SK-N-MC (cell line): ENCODE measurements around the gene NRTN.
"Not testable (repeated sequence)": the region's sequence is repeated elsewhere in the genome, so short reads cannot be mapped to it uniquely, and the experiment has no call there.

Source experiments
- DNase-seq: peaks from one replicate; pipeline ENCODE4 v3.0.0-alpha.2; 2011; ENCODE audit warnings: low read depth, low spot score
- H3K27ac ChIP-seq: fragments of 200-600 bp; sonication (generic); 2 replicates; pipeline ENCODE4 v1.5.1; 2016; ENCODE audit warnings: mixed run types
- H3K36me3 ChIP-seq: fragments of 200-600 bp; sonication (generic); 2 replicates; pipeline ENCODE4 v1.6.1; 2017; ENCODE audit warnings: antibody characterized with exemption, low read length, mixed read lengths; ENCODE audit not compliant: insufficient read depth
- H3K4me3 ChIP-seq: fragments of 200-600 bp; sonication (generic); 2 replicates; pipeline ENCODE4 v1.5.1; 2016
- H3K9ac ChIP-seq: fragments of 200-600 bp; sonication (generic); 2 replicates; pipeline ENCODE4 v1.8.0; 2017; ENCODE audit warnings: mixed run types, mixed read lengths; ENCODE audit not compliant: insufficient read length
- H3K9me3 ChIP-seq: fragments of 200-600 bp; sonication (generic); 2 replicates; pipeline ENCODE4 v1.6.1; 2017; ENCODE audit warnings: low read depth, mild to moderate bottlenecking, antibody characterized with exemption, low read length, moderate library complexity, mixed read lengths
- EZH2 ChIP-seq: fragments of 200-600 bp; sonication (generic); IDR thresholded peaks from one replicate; pipeline ENCODE4 v1.6.1; 2017; ENCODE audit warnings: antibody characterized with exemption
- FOXP2 ChIP-seq: optimal IDR thresholded peaks from 2 replicates; pipeline ENCODE3; 2011; ENCODE audit warnings: mild to moderate bottlenecking, moderate library complexity; ENCODE audit not compliant: insufficient read depth; ENCODE audit errors: extremely low read length, control extremely low read depth
- POLR2AphosphoS5 ChIP-seq: IDR thresholded peaks from 2 replicates; pipeline ENCODE4 v1.6.1; 2012; ENCODE audit warnings: mild to moderate bottlenecking, low read depth, low read length, borderline replicate concordance

NRTN gene

DNA sequence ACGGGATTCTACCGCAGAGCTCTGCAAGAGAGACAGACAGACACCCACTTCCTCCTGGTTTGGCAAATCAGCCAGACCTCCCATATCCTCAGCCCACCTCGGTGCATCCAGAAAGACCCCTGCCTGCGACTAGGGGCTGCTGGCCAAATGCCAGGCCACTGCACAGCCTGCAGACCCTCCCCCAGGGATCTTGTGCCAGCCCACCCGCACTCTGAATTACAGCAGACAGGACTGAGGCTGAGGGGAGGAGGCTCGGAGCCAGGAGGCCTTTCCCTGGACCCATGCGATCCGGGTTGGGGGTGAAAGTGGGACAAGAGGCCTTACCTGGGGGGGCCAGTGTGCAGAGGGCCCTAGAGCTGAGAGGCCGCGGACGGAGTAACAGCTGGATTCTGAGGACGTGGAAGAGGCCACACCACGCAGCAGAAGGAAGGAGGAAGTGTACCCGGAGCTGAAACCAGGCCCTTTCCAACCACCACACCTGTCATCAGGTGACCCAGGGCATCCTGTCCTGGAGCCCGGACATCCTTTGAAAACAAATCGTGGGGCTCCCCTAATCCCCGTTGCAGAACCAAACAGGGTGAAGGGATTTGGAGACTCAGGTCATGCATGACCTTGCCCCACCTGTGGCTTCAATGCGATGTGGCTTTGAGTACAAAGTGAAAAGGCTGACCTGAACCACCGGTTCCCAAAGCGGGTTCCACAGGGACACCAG is 33.6 kb downstream of the NRTN start:
- H3K9ac ChIP-seq = no peak overlapping the region
- no peak for DNase-seq
- H3K36me3 ChIP-seq = no peaks in the 10 kb centered on the region

DNA sequence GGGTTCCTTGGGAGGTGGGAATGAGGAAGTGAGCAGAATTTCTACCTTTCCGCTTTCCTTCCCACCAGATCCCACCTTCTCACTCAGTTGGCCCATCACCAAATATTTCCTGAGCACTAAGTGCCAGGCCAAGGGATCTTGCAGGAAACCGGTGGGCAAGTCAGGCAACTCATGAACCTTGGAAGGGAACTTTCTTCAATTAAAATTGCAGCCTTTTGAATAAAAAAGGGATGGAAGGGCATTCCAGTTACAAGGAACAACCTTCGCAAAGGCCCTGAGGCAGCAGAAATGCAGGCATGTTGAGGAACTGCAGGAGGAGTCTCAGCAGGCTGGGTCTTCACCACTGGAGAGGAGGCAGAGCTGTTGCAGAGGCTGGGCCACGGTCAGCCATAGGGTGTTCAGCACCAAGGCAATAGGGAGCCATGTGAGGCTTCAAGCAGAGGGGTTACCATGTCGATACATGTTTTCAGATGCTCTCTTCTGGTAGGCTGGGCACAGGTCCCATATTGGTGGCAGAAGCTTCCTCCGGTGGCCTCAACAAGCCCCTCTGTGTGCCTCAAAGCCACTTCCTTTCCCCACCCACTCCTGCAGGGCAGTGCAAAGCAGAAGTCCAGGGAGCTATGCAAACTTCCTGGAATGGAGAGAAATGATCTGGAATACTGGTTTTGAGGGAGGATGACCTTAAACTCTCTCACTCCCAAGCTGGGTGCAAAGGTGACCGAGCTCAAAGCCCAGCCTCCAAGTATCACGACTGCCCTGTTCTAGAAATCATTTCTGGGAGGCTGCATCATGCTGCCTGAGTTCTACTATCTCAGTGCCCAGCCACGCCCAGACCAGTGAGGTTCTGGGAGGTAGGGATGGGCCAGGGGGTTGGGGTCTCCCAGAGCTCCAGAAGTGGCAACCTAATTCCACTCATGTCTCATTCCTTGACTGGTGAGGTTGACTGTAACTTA is 34.5 kb downstream of the NRTN start, which contains the start of gene FUT6:
Gene FUT6, minus strand, starts transcription at position 638 of the 953 bp plus-strand sequence. CDS start 7,135 bp downstream, outside the sequence.
- no peak for TF ChIP-seq FOXP2
- Histone ChIP-seq H3K9ac (no peak within 1 kb of the TSS), H3K4me3 (no peak within 1 kb of the TSS), H3K36me3 (no peaks in the 10 kb centered on the region), H3K27ac (no peak within 1 kb of the TSS), H3K9me3 (no peaks in the 10 kb centered on the region)
- no peak for DNase-seq

More for the DNA sequence above, 33.6 kb downstream of the NRTN start:
- Histone ChIP-seq H3K9me3 (no peaks in the 10 kb centered on the region), H3K4me3 (no peak overlapping the region), H3K27ac (no peak overlapping the region)
- no peak for TF ChIP-seq POLR2AphosphoS5
- TF ChIP-seq FOXP2 = no peak
- TF ChIP-seq EZH2 = no peak

DNA sequence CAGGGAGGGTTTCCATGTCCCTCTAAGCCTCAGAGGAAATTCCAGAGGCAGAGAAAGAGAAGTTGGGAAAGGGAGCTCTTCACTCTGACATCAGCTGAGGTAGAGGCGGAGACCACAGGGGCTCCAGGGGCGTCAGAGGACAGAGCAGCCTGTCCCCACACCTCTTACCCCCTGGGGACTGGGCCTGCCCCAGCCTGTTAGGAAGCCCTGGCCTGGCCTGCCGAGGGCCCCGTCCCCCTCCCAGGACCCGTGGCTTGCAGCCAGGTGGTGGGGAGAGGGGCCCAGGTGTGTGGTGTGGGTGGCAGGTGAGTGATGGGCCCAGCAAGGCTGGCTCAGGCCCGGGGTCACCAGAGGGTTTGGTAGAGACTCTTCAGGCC is 36.9 kb downstream of the NRTN start:
- H3K9ac ChIP-seq, H3K4me3 ChIP-seq, H3K9me3 ChIP-seq, H3K36me3 ChIP-seq, DNase-seq, H3K27ac ChIP-seq: not testable (repeated sequence)

DNA sequence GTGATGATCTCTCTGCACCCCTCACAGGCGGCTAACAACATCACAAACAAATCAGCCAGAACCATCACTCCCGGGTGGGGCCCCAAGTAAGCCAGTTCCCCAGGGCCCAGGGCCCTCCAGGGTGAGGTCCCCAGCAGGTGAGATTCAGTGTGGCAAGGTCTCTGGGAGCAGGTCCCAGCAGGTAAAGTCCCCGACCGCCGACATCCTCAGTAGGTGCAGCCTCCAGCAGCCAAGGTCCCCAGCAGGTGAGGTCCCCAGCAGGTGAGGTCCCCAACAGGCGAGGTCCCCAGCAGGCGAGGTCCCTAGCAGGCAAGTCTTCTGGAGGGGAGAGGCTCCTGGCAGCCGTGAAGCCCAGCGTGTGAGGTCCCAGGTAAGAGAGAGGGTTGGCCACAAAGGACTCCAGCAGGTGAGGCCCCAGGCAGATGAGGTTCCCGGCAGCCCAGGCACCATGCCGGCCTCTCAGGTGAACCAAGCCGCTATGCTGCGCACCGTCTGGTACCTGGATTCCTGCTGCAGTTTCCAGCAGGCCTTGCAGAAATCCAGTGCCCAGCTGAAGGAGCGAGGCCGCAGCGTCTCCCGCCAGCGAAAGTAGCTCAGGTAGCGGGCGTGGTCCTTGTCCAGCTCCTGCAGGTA is 38.5 kb downstream of the NRTN start:
- TF ChIP-seq FOXP2 (no peak), EZH2 (no peak), POLR2AphosphoS5 (no peak)
- no peak overlapping the region for H3K4me3 ChIP-seq
- no peak overlapping the region for H3K9ac ChIP-seq
- DNase-seq = no peak
- no peaks in the 10 kb centered on the region for H3K36me3 ChIP-seq
- H3K9me3 ChIP-seq = no peaks in the 10 kb centered on the region
- H3K27ac ChIP-seq = no peak overlapping the region

DNA sequence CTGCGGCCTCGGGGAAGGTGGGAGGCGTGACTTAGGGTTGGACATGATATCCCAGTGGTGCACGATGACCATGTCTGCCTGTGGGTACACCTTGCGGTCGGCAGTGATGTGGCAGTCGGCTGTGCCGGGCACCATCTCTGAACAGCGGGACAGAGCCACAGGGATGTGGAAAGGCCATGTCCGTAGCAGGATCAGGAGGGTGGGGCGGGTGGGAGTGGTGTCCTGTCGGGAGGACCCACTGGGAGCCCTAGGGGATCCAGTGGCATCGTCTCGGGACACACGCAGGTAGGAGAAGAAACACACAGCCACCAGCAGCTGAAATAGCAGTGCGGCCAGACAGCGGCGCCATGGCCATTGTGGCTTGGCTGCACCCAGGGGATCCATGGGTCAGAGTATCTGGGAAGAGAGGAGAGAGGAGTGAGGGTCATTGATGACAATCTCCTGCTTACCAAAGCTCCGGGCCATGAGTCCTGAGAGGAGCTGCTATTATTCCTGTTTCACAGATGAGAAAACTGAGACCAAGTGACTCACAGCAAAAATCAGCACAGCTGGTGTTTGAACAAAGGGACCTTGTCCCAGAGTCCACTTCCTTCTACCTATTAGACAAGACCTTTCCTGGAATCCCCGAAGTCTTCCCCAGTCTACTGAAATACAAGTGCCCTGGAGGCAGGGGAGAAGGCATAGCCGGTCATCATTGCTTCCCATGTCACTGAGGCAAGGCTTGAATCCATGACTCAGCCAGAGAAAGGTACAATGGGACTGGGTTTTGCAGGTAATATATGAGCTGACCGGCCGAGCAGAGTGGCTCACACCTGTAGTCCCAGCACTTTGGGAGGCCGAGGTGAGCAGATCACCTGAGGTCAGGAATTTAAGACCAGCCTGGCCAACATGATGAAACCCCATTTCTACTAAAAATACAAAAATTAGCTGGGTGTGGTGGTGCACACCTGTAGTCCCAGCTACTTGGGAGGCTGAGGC is 39.9 kb downstream of the NRTN start:
- no peak overlapping the region for H3K4me3 ChIP-seq
- no peak for TF ChIP-seq FOXP2
- TF ChIP-seq POLR2AphosphoS5 = no peak
- TF ChIP-seq EZH2 = no peak
- no peak overlapping the region for H3K9ac ChIP-seq
- H3K36me3 ChIP-seq = no peaks in the 10 kb centered on the region
- H3K27ac ChIP-seq = no peak overlapping the region
- no peaks in the 10 kb centered on the region for H3K9me3 ChIP-seq
- DNase-seq = no peak

DNA sequence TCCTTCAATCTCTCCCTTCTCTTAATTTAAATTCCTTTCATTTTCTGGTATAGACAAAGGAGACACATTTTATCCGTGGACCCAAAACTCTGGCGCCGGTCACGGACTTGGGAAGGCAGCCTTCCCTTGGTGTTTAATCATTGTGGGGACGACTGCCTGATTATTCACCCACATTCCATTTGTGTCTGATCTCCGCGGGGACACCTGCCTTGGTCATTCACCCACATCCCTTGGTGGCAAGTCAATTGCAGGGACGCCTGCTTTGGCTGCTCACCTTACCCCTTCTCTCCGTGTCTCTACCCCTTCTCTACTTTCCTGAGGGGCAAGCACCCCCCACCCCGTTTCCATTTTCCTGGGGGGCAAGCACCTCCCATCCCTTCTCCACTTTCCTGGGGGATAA is 43.0 kb downstream of the NRTN start:
- H3K27ac ChIP-seq, H3K9ac ChIP-seq, H3K4me3 ChIP-seq, H3K9me3 ChIP-seq, DNase-seq, H3K36me3 ChIP-seq: not testable (repeated sequence)

DNA sequence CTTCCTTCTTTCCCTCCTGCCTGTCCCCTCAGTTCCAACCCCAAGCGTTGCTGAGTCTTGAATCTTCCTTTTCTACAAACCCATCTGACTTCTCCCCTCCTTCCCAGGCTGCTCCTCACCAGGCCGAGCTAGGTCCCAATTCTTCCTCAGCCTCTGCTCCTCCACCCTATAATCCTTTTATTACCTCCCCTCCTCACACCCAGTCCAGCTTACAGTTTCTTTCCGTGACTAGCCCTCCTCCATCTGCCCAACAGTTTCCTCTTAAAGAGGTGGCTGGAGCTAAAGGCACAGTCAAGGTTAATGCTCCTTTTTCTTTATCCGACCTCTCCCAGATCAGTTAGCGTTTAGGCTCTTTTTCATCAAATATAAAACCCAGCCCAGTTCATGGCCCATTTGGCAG is 43.8 kb downstream of the NRTN start:
- DNase-seq, H3K4me3 ChIP-seq, H3K9me3 ChIP-seq, H3K27ac ChIP-seq, H3K36me3 ChIP-seq, H3K9ac ChIP-seq: not testable (repeated sequence)

DNA sequence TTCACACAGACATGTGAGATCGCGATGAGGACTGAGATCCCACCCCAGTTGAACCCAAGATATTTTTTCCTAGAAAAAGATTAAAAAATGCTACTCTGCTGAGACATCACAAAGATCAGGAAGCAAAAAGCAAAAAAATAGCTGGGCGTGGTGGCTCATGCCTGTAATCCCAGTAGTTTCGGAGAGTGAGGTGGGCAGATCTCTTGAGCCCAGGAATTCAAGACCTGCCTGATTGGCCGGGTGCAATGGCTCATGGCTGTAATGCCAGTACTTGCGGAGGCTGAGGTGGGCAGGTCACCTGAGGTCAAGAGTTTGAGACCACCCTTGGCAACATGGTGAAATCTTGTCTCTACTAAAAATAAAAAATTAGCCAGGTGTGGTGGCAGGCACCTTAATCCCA is 45.3 kb downstream of the NRTN start:
- H3K27ac ChIP-seq = no peak overlapping the region
- DNase-seq = no peak
- H3K36me3 ChIP-seq = no peaks in the 10 kb centered on the region
- H3K9ac ChIP-seq = no peak overlapping the region
- H3K4me3 ChIP-seq = no peak overlapping the region
- H3K9me3 ChIP-seq = no peaks in the 10 kb centered on the region
- TF ChIP-seq POLR2AphosphoS5 (no peak), EZH2 (no peak), FOXP2 (no peak)
